ENCODE results near the gene CD151.

Gene CD151

GRCh38 chr11:812390-812789 lies 20.4 kb upstream of the CD151 start:
- H3K36me3 ChIP-seq = peaks cover 29% of the 10 kb centered on the region

GRCh38 chr11:813072-813455 lies 19.7 kb upstream of the CD151 start:
- no peak for DNase-seq
- H3K36me3 ChIP-seq = peaks cover 29% of the 10 kb centered on the region
- TF ChIP-seq, protein P1, sequence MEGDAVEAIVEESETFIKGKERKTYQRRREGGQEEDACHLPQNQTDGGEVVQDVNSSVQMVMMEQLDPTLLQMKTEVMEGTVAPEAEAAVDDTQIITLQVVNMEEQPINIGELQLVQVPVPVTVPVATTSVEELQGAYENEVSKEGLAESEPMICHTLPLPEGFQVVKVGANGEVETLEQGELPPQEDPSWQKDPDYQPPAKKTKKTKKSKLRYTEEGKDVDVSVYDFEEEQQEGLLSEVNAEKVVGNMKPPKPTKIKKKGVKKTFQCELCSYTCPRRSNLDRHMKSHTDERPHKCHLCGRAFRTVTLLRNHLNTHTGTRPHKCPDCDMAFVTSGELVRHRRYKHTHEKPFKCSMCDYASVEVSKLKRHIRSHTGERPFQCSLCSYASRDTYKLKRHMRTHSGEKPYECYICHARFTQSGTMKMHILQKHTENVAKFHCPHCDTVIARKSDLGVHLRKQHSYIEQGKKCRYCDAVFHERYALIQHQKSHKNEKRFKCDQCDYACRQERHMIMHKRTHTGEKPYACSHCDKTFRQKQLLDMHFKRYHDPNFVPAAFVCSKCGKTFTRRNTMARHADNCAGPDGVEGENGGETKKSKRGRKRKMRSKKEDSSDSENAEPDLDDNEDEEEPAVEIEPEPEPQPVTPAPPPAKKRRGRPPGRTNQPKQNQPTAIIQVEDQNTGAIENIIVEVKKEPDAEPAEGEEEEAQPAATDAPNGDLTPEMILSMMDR (IDR thresholded peaks at IDR 0.05; ENCODE audit: low read depth, low read length) = no peak
- peaks cover 2% of the 10 kb centered on the region; the same call in 1 of the 2 replicates for H3K4me1 ChIP-seq
- no peaks in the 10 kb centered on the region for H3K27me3 ChIP-seq
- H3K9me3 ChIP-seq = no peaks in the 10 kb centered on the region
- H3K4me3 ChIP-seq (ENCODE audit: low read depth, low read length) = no peak overlapping the region

More at GRCh38 chr11:812390-812789, 20.4 kb upstream of the CD151 start:
- DNase-seq = no peak
- no peak overlapping the region for H3K4me3 ChIP-seq (ENCODE audit: low read depth, low read length)
- H3K4me1 ChIP-seq = peaks cover 2% of the 10 kb centered on the region; the same call in 1 of the 2 replicates
- H3K9me3 ChIP-seq = no peaks in the 10 kb centered on the region
- H3K27me3 ChIP-seq = no peaks in the 10 kb centered on the region
- TF ChIP-seq, protein P1 (IDR thresholded peaks at IDR 0.05; ENCODE audit: low read depth, low read length) = no peak

DNA sequence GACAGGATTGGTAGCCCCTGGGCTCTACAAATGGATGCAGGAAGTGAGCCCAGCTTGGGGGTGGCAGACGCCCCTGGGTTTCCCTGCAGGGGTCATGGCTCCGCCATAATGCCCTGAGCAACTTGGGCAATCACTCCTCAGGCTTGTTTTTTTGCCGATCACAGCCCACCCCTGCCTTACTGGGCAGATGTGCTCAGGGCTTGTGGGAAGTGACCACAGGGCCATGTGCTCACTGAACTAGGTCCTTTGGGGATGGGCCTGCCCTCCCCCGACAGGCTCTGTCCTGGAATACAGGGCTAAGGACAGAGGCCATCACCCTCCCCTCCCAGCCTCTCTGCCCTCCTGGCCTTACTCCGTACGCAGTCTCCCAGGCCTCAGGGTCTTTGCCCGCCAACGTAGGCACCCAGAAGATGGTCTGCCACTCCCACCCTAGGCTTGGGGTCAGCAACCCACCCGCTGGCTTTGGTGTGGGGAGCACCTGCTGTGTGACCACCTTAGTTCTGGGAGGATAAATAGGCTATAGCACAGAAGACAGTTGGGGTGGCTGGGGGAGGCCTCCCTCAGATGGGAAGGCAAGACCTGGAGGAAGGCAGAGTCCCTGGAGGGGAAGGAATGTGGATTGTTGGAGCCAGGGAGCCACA lies 19.2 kb upstream of the CD151 start:
- DNase-seq = no peak
- H3K4me1 ChIP-seq = peaks cover 2% of the 10 kb centered on the region; the same call in 1 of the 2 replicates
- no peaks in the 10 kb centered on the region for H3K9me3 ChIP-seq
- TF ChIP-seq, protein P1 (IDR thresholded peaks at IDR 0.05; ENCODE audit: low read depth, low read length) = no peak
- no peaks in the 10 kb centered on the region for H3K27me3 ChIP-seq
- H3K36me3 ChIP-seq = peaks cover 29% of the 10 kb centered on the region
- H3K4me3 ChIP-seq (ENCODE audit: low read depth, low read length) = no peak overlapping the region

DNA sequence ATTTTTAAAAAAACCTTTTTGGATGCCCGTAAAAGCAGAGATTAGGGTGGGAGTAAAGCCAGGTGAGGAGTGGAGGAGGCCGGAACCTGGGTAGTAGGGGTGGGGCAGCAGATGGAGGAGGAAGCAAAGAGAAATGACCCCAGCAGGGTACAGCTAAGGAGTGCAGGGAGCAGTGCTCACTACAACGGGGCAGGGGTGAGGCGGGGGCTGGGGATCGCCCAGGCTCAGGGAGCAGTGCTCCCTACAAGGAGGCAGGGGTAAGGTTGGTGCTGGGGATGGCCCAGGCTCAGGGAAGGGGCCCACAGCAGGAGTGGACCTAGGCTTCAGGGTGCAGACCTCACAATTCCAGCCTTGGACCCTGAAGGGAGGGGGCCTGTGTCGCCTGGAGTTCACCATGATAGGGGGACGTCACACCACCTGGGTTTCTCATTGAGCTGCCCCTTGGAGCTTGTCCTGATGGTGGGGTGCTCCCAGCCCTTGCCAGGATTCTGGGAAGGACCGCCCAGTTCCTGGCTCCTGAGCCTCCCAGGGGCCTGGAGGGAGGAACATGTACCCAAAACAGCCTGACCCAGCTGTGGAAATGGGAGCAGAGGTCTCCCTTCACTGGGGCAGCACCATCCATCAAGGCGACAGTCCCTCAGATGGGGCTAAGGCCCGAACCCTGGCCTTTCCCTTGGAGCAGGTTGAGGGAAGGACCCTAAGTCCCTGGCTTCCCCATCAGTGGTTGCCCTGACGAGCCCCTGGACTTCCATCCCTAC lies 16.9 kb upstream of the CD151 start:
- peaks cover 29% of the 10 kb centered on the region for H3K36me3 ChIP-seq
- DNase-seq = no peak
- H3K27me3 ChIP-seq = no peaks in the 10 kb centered on the region
- no peak overlapping the region for H3K4me3 ChIP-seq (ENCODE audit: low read depth, low read length)
- peaks cover 2% of the 10 kb centered on the region; the same call in 1 of the 2 replicates for H3K4me1 ChIP-seq
- H3K9me3 ChIP-seq = no peaks in the 10 kb centered on the region
- TF ChIP-seq, protein P1 (IDR thresholded peaks at IDR 0.05; ENCODE audit: low read depth, low read length) = no peak

GRCh38 chr11:816433-816779 lies 16.3 kb upstream of the CD151 start:
- Histone ChIP-seq H3K4me1 (no peaks in the 10 kb centered on the region), H3K4me3 (ENCODE audit: low read depth, low read length) (no peak overlapping the region), H3K9me3 (no peaks in the 10 kb centered on the region), H3K36me3 (peaks cover 24% of the 10 kb centered on the region), H3K27me3 (no peaks in the 10 kb centered on the region)
- TF ChIP-seq, protein P1 (IDR thresholded peaks at IDR 0.05; ENCODE audit: low read depth, low read length) = no peak
- no peak for DNase-seq

Measured in BE2C (cell line).